Fibroblast of the aortic adventitia (primary cell): ENCODE results near the gene FGFR2. TPM values are rescaled to one million over a fixed set of nuclear protein-coding genes. Genes with fewer than 3 reads are reported as not detected.

Experiments
- DNase-seq: peaks from one replicate; pipeline ENCODE4 v3.0.0-alpha.2; 2010; ENCODE audit warnings: low read depth
- H3K4me3 ChIP-seq: 2 replicates; pipeline ENCODE4 v1.5.1; 2011; ENCODE audit warnings: low read depth, mild to moderate bottlenecking, control low read depth, low read length, moderate library complexity
- total RNA-seq: library from RNA; depleted of rRNA; stranded (reverse); fragments of >200 nt; gene quantifications from 2 replicates; pipeline ENCODE4 v1.2.3, GENCODE V29; 2012; ENCODE audit warnings: low replicate concordance
- TF ChIP-seq, protein P1 (sequence below): IDR thresholded peaks from 2 replicates; pipeline ENCODE4 v1.5.1; 2011; ENCODE audit warnings: mild to moderate bottlenecking, low read length, control low read depth, inconsistent platforms; ENCODE audit not compliant: insufficient read depth

FGFR2 gene
- total RNA-seq, 1 donor, result not detected

DNA sequence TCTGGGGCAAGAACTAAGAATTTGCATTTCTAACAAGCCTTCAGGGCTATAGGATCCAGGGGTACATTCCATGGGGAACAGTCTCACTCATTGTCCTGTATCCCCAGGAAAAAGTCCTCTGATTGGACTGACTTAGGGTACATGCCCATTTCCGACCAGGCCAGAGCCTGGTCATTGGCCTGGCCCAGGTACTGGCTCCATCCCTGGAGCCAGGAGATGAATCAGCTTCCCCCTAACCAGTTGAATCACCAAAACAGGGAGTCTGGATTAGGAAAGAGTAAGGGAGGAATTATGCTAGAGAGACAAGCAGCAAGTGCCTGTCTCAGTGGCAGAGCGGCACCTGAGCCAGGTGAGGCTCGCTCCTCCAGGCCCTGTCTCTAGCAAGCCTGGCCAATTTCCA, 137.5 kb downstream of the FGFR2 start:
- no peak overlapping the region for H3K4me3 ChIP-seq
- DNase-seq, result no peak

DNA sequence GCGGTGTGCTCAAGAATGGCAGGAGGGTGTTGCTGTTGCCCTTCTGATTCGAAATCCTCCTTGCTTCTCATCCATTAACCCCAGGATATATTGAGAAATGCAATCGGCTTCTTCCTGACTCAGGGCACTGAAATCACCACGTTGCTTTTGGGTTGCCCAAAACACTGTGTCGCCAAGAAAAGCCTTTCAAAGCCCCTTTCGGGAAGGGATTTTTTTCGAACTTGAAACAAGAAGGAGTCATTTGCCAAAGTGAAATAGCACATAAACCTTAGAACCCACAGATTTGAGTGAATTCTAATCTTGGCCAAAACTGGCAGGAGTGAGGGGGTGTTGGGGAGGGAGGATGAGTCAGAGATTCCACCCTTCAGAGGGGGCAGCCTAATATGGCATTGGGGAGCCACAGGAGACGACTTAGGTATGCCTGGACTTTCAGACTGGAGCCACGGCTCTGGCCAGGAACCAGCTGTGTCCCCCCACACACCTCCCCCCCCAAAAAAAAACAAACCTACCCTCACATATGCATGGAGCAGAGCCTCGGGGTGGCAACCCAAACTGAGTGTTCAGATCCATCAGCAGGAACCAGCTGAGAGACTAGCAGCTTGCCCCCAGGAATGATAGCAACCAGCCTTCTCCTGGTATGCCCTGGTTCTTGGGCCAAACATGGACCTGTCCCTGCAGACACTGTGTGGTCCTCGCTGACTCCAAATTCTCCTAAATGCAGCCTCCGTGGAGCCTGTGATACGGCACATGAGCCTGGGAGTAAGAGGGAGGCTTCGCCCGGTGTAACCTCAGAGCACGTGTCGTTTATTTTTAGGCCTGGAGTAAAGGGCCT, 138.4 kb downstream of the FGFR2 start:
- no peak for DNase-seq
- TF ChIP-seq, protein P1, sequence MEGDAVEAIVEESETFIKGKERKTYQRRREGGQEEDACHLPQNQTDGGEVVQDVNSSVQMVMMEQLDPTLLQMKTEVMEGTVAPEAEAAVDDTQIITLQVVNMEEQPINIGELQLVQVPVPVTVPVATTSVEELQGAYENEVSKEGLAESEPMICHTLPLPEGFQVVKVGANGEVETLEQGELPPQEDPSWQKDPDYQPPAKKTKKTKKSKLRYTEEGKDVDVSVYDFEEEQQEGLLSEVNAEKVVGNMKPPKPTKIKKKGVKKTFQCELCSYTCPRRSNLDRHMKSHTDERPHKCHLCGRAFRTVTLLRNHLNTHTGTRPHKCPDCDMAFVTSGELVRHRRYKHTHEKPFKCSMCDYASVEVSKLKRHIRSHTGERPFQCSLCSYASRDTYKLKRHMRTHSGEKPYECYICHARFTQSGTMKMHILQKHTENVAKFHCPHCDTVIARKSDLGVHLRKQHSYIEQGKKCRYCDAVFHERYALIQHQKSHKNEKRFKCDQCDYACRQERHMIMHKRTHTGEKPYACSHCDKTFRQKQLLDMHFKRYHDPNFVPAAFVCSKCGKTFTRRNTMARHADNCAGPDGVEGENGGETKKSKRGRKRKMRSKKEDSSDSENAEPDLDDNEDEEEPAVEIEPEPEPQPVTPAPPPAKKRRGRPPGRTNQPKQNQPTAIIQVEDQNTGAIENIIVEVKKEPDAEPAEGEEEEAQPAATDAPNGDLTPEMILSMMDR, result no peak
- no peak overlapping the region for H3K4me3 ChIP-seq

More for the DNA sequence above, 137.5 kb downstream of the FGFR2 start:
- TF ChIP-seq, protein P1, result no peak

DNA sequence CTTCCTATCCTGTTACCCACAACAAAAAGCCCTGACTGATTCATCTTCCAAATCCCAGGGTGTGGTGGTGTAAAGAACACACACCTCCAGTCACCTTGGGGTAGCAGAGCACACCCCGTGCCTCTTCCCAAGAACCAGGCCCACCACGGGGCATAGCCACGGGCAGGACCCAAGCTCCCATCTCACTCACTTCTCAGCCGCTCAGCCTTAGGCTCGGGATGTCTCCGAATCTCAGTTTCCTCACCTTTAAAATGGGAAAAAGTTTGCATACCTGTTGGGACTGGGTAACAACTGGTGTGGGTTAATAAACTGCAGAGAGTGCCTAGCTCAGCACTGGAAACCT, 139.0 kb downstream of the FGFR2 start:
- no peak for DNase-seq
- no peak overlapping the region for H3K4me3 ChIP-seq
- TF ChIP-seq, protein P1, result no peak

DNA sequence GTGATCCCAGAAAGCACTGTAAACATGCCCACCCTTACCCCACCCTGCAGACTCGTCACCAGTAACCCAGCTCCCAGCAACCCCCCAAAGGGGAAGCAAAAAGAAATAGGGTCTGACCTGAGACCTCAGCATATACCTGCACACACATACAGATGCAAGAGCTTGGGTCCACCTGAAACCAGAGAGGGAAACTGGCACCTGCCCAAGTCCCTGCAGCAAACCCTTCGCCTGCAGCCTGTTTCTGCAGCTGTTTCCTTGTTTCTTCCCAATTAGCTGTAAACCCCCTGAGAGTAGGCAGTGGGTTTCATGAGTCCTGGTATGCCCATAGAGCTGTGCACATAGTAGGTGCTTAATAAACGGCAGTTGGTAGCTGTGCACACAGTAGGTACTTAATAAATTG, 140.5 kb downstream of the FGFR2 start:
- DNase-seq, result no peak
- H3K4me3 ChIP-seq, result no peak overlapping the region
- TF ChIP-seq, protein P1, result no peak

DNA sequence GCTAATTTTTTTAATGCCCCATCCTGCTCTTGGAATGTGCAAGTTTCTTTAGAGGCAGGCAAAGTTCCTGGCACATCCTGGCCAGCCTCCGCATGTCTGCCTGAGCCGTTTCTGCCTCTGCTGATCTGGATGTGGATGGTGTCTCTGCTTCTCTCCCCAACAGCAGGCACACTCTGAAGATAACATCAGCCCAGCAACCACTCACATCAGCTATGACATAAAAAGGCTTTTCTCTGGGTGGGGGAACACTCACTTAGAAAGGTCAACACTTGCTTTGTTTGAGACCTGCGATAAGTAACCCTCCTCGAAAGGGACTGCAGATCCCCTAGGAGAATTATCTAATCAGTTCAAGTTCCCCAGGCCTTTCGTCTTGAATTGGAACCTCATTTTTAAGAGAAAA, 142.9 kb downstream of the FGFR2 start:
- TF ChIP-seq, protein P1, result no peak
- no peak for DNase-seq
- H3K4me3 ChIP-seq, result no peak overlapping the region

DNA sequence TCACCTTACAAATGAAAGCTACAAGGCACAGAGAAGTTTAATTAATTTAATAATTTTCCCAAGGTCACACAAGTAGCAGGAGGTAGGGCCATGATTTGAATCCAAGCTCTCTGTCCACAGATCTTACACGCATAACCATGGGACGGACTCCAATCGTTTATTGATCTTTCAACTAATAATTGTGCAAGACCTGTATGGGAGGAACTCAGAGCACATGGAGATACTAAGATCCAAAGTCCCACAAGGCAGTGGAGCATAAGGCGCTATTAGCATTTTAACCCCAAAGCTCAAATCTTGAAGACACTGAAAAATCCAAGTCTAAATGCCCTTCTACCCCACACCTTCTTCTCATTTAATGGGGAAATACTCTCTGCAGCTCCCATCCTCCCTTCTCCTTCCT, 143.5 kb downstream of the FGFR2 start:
- TF ChIP-seq, protein P1, result no peak
- no peak overlapping the region for H3K4me3 ChIP-seq
- DNase-seq, result no peak

DNA sequence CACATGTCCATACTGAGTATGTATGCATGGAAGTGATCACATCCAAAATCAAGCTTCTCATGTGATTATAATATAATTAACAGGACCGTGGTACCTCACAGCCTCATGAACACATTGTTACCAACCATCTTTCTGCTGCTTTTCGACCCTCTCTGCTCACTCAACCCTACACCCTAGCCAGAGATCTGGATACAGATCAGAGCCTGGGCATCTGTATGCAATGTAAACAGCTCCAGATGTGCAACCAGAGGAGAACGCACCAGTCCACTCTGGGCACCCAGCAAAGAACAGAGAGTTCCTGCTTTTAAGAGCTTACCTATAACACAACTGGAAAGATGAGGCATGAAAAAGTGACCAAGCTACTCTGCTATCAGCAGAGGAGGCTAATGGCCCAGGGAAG, 145.1 kb downstream of the FGFR2 start:
- TF ChIP-seq, protein P1, result no peak
- DNase-seq, result no peak
- no peak overlapping the region for H3K4me3 ChIP-seq
